GM18868 (cell line): ENCODE measurements around the gene IFT57.

Source experiments
- ATAC-seq: cut with Tn5 transposase; IDR thresholded peaks from one replicate; pipeline ENCODE4 v1.9.1; 2021; ENCODE audit warnings: mild to moderate bottlenecking, moderate library complexity; ENCODE audit not compliant: unreplicated experiment

Gene IFT57

GRCh38 chr3:108127301-108127988 is 94.8 kb downstream of the IFT57 start:
- ATAC-seq, result no peak

- ATAC-seq, result no peak
Measured at GRCh38 chr3:108126348-108126747, 95.9 kb downstream of the IFT57 start.

GRCh38 chr3:108125550-108126071 is 96.6 kb downstream of the IFT57 start:
- peak; percentile 41 for ATAC-seq

GRCh38 chr3:108125153-108125543 is 97.1 kb downstream of the IFT57 start:
- no peak for ATAC-seq

GRCh38 chr3:108124337-108125152 is 97.7 kb downstream of the IFT57 start:
- ATAC-seq, result peak; percentile 80

- no peak for ATAC-seq
Measured at GRCh38 chr3:108123326-108123725, 98.9 kb downstream of the IFT57 start.

- ATAC-seq, result no peak
Measured at GRCh38 chr3:108122276-108122675, 99.9 kb downstream of the IFT57 start.

GRCh38 chr3:108119398-108120104 is 102.7 kb downstream of the IFT57 start:
- no peak for ATAC-seq

- ATAC-seq, result no peak
Measured at GRCh38 chr3:108118038-108118768, 104.0 kb downstream of the IFT57 start.

GRCh38 chr3:108117241-108117775 is 104.9 kb downstream of the IFT57 start:
- peak; percentile 73 for ATAC-seq

- no peak for ATAC-seq
Measured at GRCh38 chr3:108114423-108115065, 107.7 kb downstream of the IFT57 start.

- ATAC-seq, result no peak
Measured at GRCh38 chr3:108113975-108114374, 108.2 kb downstream of the IFT57 start.

- ATAC-seq, result no peak
Measured at GRCh38 chr3:108110934-108111333, 111.3 kb downstream of the IFT57 start.
